ENCODE data around the gene STAT3.

Gene STAT3

GRCh38 chr17:42272162-42272907 lies 115.9 kb downstream of the STAT3 start:
- H3K9me3 ChIP-seq, result no peaks in the 10 kb centered on the region
- no peak overlapping the region for H3K4me3 ChIP-seq (ENCODE audit: low read depth, low read length)
- no peaks in the 10 kb centered on the region for H3K27me3 ChIP-seq
- no peaks in the 10 kb centered on the region for H3K36me3 ChIP-seq
- DNase-seq, result no peak
- no peak for TF ChIP-seq CTCF (IDR thresholded peaks at IDR 0.05; ENCODE audit: low read depth, low read length)
- peaks cover 3% of the 10 kb centered on the region for H3K4me1 ChIP-seq

- TF ChIP-seq CTCF (IDR thresholded peaks at IDR 0.05; ENCODE audit: low read depth, low read length), result no peak
- H3K4me3 ChIP-seq (ENCODE audit: low read depth, low read length), result no peak overlapping the region
- no peaks in the 10 kb centered on the region; the same call in 1 of the 2 replicates for H3K4me1 ChIP-seq
- H3K9me3 ChIP-seq, result no peaks in the 10 kb centered on the region
- H3K27me3 ChIP-seq, result no peaks in the 10 kb centered on the region
- DNase-seq, result no peak
- H3K36me3 ChIP-seq, result no peaks in the 10 kb centered on the region
Observed at GRCh38 chr17:42271779-42272035, 116.5 kb downstream of the STAT3 start.

DNA sequence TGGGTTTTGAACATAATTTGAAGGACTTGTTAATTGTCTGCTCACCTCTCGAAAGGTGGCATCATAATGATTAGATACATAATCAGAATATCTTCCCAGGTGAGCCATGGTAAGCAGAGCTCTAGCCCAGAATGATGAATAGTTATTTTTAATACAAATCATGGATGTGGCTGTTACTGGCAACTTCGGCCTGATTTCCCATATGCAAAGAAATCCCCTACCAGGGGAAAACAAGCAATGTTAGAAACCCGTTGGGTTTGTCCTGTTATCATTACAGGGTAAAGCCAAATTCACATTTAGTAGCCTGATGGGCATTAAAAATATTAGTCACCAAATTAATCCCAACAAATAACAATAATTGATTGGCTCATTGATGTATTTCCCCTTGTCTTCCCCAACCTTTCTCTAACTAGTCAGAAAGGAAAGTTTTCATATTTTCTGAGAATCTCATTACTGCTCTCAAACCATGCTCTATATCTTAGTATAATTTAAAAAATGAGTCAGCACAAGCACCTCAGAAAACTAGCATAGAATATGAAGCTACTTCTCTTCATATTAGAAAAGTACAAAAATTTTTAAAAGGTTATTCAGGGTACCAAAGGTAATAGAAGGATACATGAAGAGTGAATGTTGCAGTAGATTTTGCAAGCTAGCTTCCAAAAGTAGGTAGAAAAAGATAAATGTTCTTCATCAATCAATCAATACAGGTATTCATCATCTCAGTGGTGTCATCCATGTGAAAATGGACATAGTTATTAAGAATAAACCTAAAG lies 117.0 kb downstream of the STAT3 start:
- DNase-seq, result no peak
- Histone ChIP-seq H3K36me3 (no peaks in the 10 kb centered on the region), H3K27me3 (no peaks in the 10 kb centered on the region), H3K9me3 (no peaks in the 10 kb centered on the region), H3K4me3 (ENCODE audit: low read depth, low read length) (no peak overlapping the region), H3K4me1 (no peaks in the 10 kb centered on the region; the same call in 1 of the 2 replicates)
- no peak for TF ChIP-seq CTCF (IDR thresholded peaks at IDR 0.05; ENCODE audit: low read depth, low read length)

- Histone ChIP-seq H3K4me1 (no peaks in the 10 kb centered on the region; the same call in 1 of the 2 replicates), H3K4me3 (ENCODE audit: low read depth, low read length) (no peak overlapping the region), H3K36me3 (no peaks in the 10 kb centered on the region), H3K9me3 (no peaks in the 10 kb centered on the region), H3K27me3 (no peaks in the 10 kb centered on the region)
- no peak for DNase-seq
- TF ChIP-seq CTCF (IDR thresholded peaks at IDR 0.05; ENCODE audit: low read depth, low read length), result no peak
Observed at GRCh38 chr17:42270596-42270995, 117.6 kb downstream of the STAT3 start.

DNA sequence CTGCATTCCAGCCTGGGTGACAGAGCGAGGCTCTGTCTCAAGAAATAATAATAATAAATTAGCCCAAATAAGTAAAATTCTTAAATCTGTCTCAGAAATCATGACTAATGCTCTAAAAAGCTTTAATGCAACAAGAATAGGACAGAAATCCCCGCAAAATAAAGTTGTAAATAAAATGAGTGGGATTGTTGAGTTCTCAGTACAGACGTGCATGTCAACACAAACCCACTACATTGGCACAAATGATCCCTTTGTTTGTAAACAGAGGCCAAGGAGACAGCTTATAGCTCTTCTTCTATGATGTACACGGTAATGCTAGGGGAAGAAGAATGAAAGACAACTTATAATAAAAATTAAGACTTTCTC lies 118.1 kb downstream of the STAT3 start:
- Histone ChIP-seq H3K4me3 (ENCODE audit: low read depth, low read length) (no peak overlapping the region), H3K4me1 (no peaks in the 10 kb centered on the region; the same call in 1 of the 2 replicates), H3K36me3 (no peaks in the 10 kb centered on the region), H3K27me3 (no peaks in the 10 kb centered on the region), H3K9me3 (no peaks in the 10 kb centered on the region)
- no peak for TF ChIP-seq CTCF (IDR thresholded peaks at IDR 0.05; ENCODE audit: low read depth, low read length)
- DNase-seq, result no peak

GRCh38 chr17:42268236-42268635 lies 120.0 kb downstream of the STAT3 start:
- H3K4me3 ChIP-seq (ENCODE audit: low read depth, low read length), result no peak overlapping the region
- no peak for TF ChIP-seq CTCF (IDR thresholded peaks at IDR 0.05; ENCODE audit: low read depth, low read length)
- H3K9me3 ChIP-seq, result no peaks in the 10 kb centered on the region
- H3K27me3 ChIP-seq, result no peaks in the 10 kb centered on the region
- no peak for DNase-seq
- H3K4me1 ChIP-seq, result no peaks in the 10 kb centered on the region
- H3K36me3 ChIP-seq, result no peaks in the 10 kb centered on the region

All from BE2C (cell line).